Thoracic aorta (tissue), 2 donors: ENCODE results near the gene FAM167B. TPM values are rescaled to one million over a fixed set of nuclear protein-coding genes. Genes with fewer than 3 reads are reported as not detected.
A peak's percentile ranks its signal among the peaks of the same experiment; 100 is the strongest.

Experiments
- ATAC-seq: fragments of 150-250 bp; one replicate; pipeline ENCODE4 v1.8.0; 2017; ENCODE audit warnings: low read depth; ENCODE audit not compliant: insufficient number of reproducible peaks, low FRiP score
- DNase-seq: peaks from one replicate; pipeline ENCODE4 v3.0.0-alpha.2; 2020; ENCODE audit warnings: low spot score
- H3K27ac ChIP-seq, 2 donors: fragments of 200-600 bp; sonication (generic); 1 replicate in 1 of 2; 2 replicates in 1 of 2; pipeline ENCODE4 v1.5.1; 2016; ENCODE audit warnings: mild to moderate bottlenecking in 2 of 2, moderate library complexity in 2 of 2
- H3K27me3 ChIP-seq: fragments of 200-600 bp; sonication (generic); replicated peaks from 2 replicates; pipeline ENCODE4 v1.6.0; 2016; ENCODE audit warnings: mild to moderate bottlenecking; ENCODE audit not compliant: insufficient read depth
- H3K36me3 ChIP-seq: fragments of 200-600 bp; sonication (generic); one replicate; pipeline ENCODE4 v1.5.1; 2016
- H3K4me1 ChIP-seq, 2 donors: fragments of 200-600 bp; sonication (generic); 1 replicate in 1 of 2; 2 replicates in 1 of 2; pipeline versions ENCODE4 v1.5.1 to v1.6.0; 2016; ENCODE audit warnings: low read depth in 2 of 2, mild to moderate bottlenecking in 1 of 2; ENCODE audit not compliant: control insufficient read depth in 1 of 2
- H3K4me3 ChIP-seq: fragments of 200-600 bp; sonication (generic); 2 replicates; pipeline ENCODE4 v1.5.1; 2016; ENCODE audit warnings: mild to moderate bottlenecking
- H3K9me3 ChIP-seq: fragments of 200-600 bp; sonication (generic); 2 replicates; pipeline ENCODE4 v1.5.1; 2016
- CTCF ChIP-seq: fragments of 200-600 bp; sonication (generic); IDR thresholded peaks from one replicate; pipeline ENCODE4 v1.5.1; 2019; ENCODE audit warnings: antibody characterized with exemption
- total RNA-seq, 2 donors: library from RNA; depleted of rRNA; stranded (reverse); fragments of >200 nt; gene quantifications; one replicate each; pipeline versions ENCODE4 v1.1.0 to v1.2.3, GENCODE V29; 2016

Gene FAM167B
- total RNA-seq, 2 donors from 2014 or later = 0.78 to 6.1 TPM

DNA sequence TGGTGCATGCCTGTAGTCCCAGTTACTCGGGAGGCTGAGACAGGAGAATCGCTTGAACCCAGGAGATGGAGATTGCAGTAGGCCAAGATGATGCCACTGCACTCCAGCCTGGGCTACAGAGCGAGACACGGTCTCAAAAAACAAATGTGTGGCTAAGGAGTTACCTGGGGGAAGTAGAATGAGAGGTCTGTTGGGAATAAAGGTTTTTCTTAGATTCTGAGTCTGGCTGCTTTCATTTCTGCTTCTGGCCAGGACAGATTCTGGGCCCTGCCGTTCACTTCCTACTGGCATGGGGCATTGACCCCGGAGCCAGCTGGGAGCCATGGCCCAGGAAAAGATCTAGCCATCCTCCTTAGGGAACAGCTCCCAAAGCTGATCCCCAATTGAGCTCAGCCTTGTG lies 38.6 kb upstream of the FAM167B start:
- H3K27me3 ChIP-seq = no peaks in the 10 kb centered on the region
- H3K36me3 ChIP-seq = no peaks in the 10 kb centered on the region
- peaks cover 5 to 14% of the 10 kb centered on the region in 2 donors for H3K4me1 ChIP-seq
- no peak for DNase-seq
- H3K4me3 ChIP-seq = no peak overlapping the region
- no peaks in the 10 kb centered on the region for H3K9me3 ChIP-seq
- no peak overlapping the region for H3K27ac ChIP-seq
- no peak for ATAC-seq
- TF ChIP-seq CTCF = no peak

DNA sequence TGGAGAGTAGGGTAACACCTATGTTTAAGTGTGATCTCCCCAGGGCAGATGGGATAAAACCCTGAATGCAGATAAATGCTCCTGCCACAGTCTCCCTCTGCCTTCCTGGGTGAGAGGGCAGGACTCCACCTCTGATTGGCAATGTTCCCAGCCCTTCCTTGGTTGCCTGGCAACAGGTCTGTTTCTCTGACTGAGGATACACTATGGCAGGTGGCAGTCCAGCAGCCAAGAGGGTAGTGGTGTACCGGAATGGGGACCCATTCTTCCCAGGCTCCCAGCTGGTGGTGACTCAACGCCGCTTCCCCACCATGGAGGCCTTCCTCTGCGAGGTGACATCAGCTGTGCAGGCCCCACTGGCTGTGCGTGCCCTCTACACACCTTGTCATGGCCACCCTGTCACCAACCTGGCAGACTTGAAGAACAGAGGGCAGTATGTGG lies 38.1 kb upstream of the FAM167B start, which contains the start of gene DCDC2B:
TSS of gene DCDC2B (plus strand) at position 199 of the 438 bp plus-strand sequence. CDS start at position 204, 5 bp downstream.
- Histone ChIP-seq H3K36me3 (no peaks in the 10 kb centered on the region), H3K9me3 (no peaks in the 10 kb centered on the region), H3K4me3 (no peak within 1 kb of the TSS), H3K27me3 (no peaks in the 10 kb centered on the region), H3K4me1 (peaks cover 5 to 14% of the 10 kb centered on the region in 2 donors), H3K27ac (no peak within 1 kb of the TSS)
- DNase-seq = no peak
- no peak for ATAC-seq
- TF ChIP-seq CTCF = no peak

- TF ChIP-seq CTCF = peak; percentile 53
- Histone ChIP-seq H3K4me1 (peaks cover 1 to 9% of the 10 kb centered on the region in 2 donors), H3K36me3 (peaks cover 31% of the 10 kb centered on the region), H3K27me3 (no peaks in the 10 kb centered on the region), H3K27ac (no peak overlapping the region), H3K4me3 (no peak overlapping the region), H3K9me3 (no peaks in the 10 kb centered on the region)
- DNase-seq = no peak
- no peak for ATAC-seq
Measured at GRCh38 chr1:32215629-32216480, 31.2 kb upstream of the FAM167B start.

DNA sequence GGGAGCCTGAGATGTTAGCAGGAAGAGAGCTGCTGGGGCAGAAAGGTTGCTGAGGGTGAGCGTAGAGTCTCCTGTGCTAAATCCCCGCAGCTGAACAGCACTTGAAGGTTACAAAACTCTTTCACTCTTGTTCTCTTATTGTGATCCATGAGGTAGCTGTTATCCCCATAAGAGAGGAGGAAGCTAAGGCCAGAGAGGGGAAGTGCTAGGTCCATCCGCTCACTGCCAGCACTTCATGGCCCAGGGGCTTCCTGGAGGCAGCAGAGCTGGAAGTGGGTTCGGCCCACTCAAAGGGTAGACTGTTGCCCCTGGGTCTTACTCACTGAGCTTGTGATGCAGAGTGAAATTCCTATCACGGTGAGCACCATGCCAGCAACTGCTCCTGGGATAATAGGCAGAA lies 30.5 kb upstream of the FAM167B start:
- no peak overlapping the region for H3K4me3 ChIP-seq
- no peak for TF ChIP-seq CTCF
- no peak for DNase-seq
- H3K27me3 ChIP-seq = no peaks in the 10 kb centered on the region
- no peak for ATAC-seq
- peaks cover 8 to 16% of the 10 kb centered on the region in 2 donors for H3K4me1 ChIP-seq
- peaks cover 31% of the 10 kb centered on the region for H3K36me3 ChIP-seq
- H3K9me3 ChIP-seq = no peaks in the 10 kb centered on the region
- no peak overlapping the region for H3K27ac ChIP-seq

DNA sequence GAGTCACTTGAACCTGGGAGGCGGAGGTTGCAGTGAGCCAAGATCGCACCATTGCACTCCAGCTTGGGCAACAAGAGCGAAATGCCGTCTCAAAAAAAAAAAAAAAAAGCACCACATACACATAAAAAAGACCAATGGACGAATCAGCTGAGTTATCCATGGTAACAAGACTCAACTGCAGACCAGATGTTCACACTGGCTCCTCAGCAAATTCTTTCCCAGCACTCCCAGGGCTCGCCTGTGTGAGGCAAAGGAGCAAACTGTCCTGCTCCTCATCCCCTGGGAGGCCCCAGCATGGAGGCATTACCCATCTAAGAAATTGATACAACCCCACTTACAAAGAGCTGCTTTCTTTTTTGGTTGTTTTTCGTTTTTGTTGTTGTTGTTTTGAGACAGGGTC lies 28.0 kb upstream of the FAM167B start:
- peaks cover 35% of the 10 kb centered on the region for H3K36me3 ChIP-seq
- H3K27me3 ChIP-seq = no peaks in the 10 kb centered on the region
- H3K4me1 ChIP-seq = peaks cover 19 to 30% of the 10 kb centered on the region in 2 donors
- H3K27ac ChIP-seq = no peak overlapping the region
- no peaks in the 10 kb centered on the region for H3K9me3 ChIP-seq
- H3K4me3 ChIP-seq = no peak overlapping the region
- no peak for DNase-seq
- no peak for ATAC-seq
- TF ChIP-seq CTCF = no peak
